GM12801 (cell line): ENCODE measurements around the gene PALB2.

Experiments
- CTCF ChIP-seq: IDR thresholded peaks from one replicate; pipeline ENCODE4 v1.5.1; 2011; ENCODE audit warnings: control low read depth; ENCODE audit not compliant: insufficient read length; ENCODE audit errors: extremely low read depth

PALB2 gene

GRCh38 chr16:23587726-23588125 lies 53.4 kb downstream of the PALB2 start:
- no peak for TF ChIP-seq CTCF

- no peak for TF ChIP-seq CTCF
Observed at GRCh38 chr16:23584186-23585076, 56.7 kb downstream of the PALB2 start.

- no peak for TF ChIP-seq CTCF
Observed at GRCh38 chr16:23581764-23582163, 59.3 kb downstream of the PALB2 start.

- no peak for TF ChIP-seq CTCF
Observed at GRCh38 chr16:23580391-23580790, 60.7 kb downstream of the PALB2 start.

- TF ChIP-seq CTCF, result no peak
Observed at GRCh38 chr16:23579371-23579770, 61.7 kb downstream of the PALB2 start.

- no peak for TF ChIP-seq CTCF
Observed at GRCh38 chr16:23578101-23578830, 62.8 kb downstream of the PALB2 start.

- no peak for TF ChIP-seq CTCF
Observed at GRCh38 chr16:23577493-23577892, 63.6 kb downstream of the PALB2 start.
